Measurements from ENCODE around the gene CLEC4C.
"Not testable (repeated sequence)": the region's sequence is repeated elsewhere in the genome, so short reads cannot be mapped to it uniquely, and the experiment has no call there.

GRCh38 chr12:7751941-7752922 is 5.1 kb upstream of the CLEC4C start:
- TF ChIP-seq CTCF (IDR thresholded peaks at IDR 0.05 in 8 of 11, conservative IDR thresholded peaks at IDR 0.05 in 3 of 11); POLR2A (IDR thresholded peaks at IDR 0.05): not testable (repeated sequence)
